Activated CD8-positive, alpha-beta memory T cell treated with anti-CD3 and anti-CD28 coated beads, Interleukin-2, amount 50 U/mL, for 48 hours (primary cell): ENCODE measurements around the gene USP10.

Experiments
- DNase-seq: peaks from one replicate; pipeline ENCODE4 v3.0.0-alpha.2; 2020

Gene USP10

GRCh38 chr16:84827897-84828296, 128.1 kb downstream of the USP10 start:
- DNase-seq, result no peak

- DNase-seq, result no peak
Observed at GRCh38 chr16:84828322-84828721, 128.5 kb downstream of the USP10 start.
